Keratinocyte (primary cell): ENCODE results near the gene DOK6.

Experiments used
- CTCF ChIP-seq, 3 experiments: IDR thresholded peaks in 1 of 3; conservative IDR thresholded peaks in 1 of 3; optimal IDR thresholded peaks in 1 of 3; 2 replicates in 2 of 3; 3 replicates in 1 of 3; pipeline versions ENCODE3 to v1.5.1; 2011; ENCODE audit warnings: low read length in 3 of 3, mild to moderate bottlenecking in 3 of 3, moderate library complexity in 2 of 3, control low read depth in 1 of 3, inconsistent platforms in 1 of 3; ENCODE audit not compliant: insufficient read depth in 2 of 3; ENCODE audit errors: extremely low read depth in 1 of 3
- EZH2 ChIP-seq: IDR thresholded peaks from one replicate; pipeline ENCODE4 v1.6.1; 2012; ENCODE audit warnings: inconsistent platforms, mild to moderate bottlenecking, low read length, moderate library complexity

- TF ChIP-seq EZH2 (no peak), CTCF (optimal IDR thresholded peaks at IDR 0.05 in 1 of 3, IDR thresholded peaks at IDR 0.05 in 1 of 3, conservative IDR thresholded peaks at IDR 0.05 in 1 of 3; ENCODE audit: extremely low read depth in 1 of 3, insufficient read depth in 2 of 3, low read length in 3 of 3) (no peak)
Observed at GRCh38 chr18:69599377-69599776, 198.7 kb downstream of the DOK6 start.
